HG03558 (cell line): Measurements from ENCODE around the gene FAH.

Experiments
- ATAC-seq: cut with Tn5 transposase; IDR thresholded peaks from one replicate; pipeline ENCODE4 v1.9.1; 2021; ENCODE audit warnings: moderate number of reproducible peaks; ENCODE audit not compliant: unreplicated experiment; ENCODE audit errors: extremely low read depth

FAH gene

DNA sequence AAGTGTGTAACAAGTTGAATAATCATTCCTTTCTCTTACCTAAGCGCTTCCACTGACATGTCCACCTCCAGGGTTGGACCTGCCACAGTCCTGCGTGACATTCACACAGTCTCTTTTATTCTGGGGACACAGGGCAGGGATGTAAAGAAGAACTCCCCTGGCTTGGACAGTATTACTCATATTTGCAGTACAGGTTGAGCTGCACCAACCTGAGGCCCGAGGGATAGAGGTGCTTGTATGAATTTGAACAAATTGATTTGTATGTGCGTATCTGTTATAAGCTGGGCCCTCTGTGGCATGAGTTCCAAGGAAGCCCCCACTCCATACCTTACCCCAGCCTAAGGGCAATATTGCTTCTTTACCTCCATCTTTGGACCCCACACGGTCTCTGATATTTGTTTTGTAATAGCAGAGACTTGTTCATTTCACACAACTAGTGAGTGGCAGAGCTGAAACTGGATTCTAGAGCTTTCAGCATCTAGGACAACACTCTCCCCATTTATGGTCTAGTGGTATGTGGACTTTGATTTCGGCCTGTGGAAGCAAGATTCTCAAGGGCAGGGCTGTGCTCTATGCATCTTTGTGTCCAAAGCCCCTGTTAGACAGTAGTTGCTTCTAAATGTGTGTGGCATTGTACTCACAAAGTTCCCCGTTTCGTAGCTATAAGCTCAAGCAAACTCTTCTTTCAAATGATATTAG is 39.2 kb downstream of the FAH start:
- ATAC-seq, result no peak

GRCh38 chr15:80194186-80194585 is 41.4 kb downstream of the FAH start:
- no peak for ATAC-seq

DNA sequence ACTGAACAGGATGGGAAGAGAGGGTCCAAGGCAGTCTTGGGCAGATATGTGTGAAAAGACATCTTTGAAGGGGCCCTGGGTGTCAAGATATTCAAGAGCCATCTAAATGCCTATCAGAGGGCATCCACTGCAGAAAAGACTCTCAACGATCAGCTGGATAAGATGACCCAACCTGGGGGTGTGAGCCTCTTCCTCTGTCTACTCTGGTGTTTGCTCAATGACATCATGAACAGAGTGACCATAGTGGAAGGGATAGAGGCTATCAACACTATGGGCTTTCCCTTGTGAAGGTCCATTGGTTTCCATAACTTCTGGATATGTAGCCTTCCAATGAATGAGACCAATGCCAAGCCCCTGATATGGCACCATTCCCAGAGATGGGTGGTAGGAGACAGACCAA is 42.1 kb downstream of the FAH start:
- ATAC-seq, result no peak

GRCh38 chr15:80199366-80199765 is 46.6 kb downstream of the FAH start:
- no peak for ATAC-seq

DNA sequence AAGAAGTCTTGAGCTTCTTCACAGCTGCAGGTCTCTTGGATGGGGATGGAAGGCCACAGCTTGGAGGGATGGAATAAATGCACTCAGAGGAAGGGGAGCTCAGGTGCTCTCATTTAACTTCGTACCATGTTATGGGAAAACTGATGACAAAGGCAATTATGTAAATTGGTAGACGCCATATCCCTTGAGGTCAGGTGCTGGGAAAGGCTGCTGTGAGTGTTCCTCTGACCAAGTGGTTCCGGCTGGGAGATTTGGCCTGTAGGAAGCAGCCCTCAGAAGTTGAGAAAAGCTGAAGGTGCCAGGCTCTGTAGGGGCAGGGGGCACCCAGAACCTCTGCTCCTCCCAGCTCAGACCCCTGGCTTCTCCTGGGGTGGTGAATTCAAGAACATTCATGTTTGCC is 47.1 kb downstream of the FAH start:
- ATAC-seq, result no peak

GRCh38 chr15:80201256-80202015 is 48.6 kb downstream of the FAH start:
- no peak for ATAC-seq

DNA sequence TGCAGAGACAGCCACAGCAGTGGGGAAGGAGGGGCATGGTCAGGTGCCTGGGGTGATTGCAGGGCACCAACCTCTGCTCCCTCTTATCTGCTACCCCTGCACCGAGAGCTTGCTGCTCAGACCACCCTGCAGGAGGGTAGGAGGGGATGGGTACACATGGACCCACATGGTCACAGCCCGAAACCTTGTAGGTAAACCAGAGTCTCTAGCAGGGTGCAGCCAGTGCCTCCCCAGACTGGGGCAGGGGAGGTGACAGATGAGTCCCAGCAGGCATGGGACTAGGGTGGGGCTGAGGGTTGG is 49.2 kb downstream of the FAH start:
- ATAC-seq, result no peak

GRCh38 chr15:80202641-80203360 is 50.0 kb downstream of the FAH start:
- ATAC-seq, result no peak

DNA sequence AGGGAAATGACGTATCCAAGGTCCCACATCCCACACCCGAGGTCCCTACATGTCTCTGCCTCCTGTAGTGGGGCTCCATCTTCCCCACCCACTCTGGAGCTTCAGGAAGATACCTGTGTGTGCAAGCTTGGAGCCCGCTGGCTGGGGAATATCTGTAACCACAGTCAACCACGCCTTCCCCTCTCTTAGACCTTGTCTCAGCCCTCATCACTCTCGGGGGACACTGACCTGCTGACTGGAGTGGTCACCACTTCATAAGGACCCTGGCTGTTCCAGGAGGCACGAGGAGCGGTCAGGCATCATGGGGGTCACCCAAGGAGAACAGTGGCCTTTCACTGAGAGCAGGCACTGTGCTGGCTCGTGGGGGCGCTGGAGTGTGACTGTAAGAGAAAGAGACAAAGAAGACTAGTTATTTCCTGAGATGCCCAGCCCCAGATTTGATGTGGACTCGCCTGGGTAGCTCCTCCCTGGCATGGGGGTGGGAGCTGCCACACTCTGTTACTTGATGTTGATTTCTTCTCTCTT is 50.6 kb downstream of the FAH start:
- ATAC-seq, result no peak

DNA sequence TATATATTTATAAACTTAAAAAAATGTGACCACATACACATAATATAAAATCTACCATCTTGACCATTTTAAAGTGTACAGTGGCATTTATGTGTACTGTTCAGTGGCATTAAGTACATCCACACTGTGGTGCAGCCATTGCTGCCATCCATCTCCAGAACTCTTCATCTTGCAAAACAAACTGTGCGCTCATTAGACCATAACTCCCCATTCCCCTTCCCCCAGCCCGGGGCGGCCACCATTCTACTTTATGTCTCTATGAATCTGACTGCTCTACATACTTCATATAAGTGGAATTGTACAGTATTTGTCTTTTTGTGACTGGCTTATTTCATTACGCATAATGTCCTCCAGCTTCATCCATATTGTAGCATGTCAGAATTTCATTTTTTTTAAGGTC is 51.4 kb downstream of the FAH start:
- ATAC-seq, result no peak

- ATAC-seq, result no peak
Observed at GRCh38 chr15:80207887-80208286, 55.1 kb downstream of the FAH start.

GRCh38 chr15:80208758-80209734 is 56.2 kb downstream of the FAH start:
- no peak for ATAC-seq

- no peak for ATAC-seq
Observed at GRCh38 chr15:80210611-80211573, 58.1 kb downstream of the FAH start.

DNA sequence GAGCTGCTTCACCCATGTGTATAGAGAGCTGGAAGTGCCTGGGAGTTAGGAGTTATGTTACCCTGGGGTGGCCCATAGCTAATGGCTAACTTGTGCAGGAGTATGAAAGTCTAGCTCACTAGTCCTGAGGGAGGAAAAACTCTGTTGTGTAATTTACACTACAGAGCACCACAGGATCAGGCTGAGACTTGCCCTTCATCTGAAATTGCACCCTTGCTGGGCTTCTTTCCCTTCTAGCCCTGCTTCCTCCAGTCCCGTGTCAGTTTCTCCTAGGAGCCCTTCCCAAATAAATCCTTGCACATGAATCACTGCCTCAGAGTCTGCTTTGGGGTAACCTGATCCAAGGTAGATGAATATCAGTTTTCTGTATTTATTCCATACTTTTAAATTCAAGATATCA is 59.2 kb downstream of the FAH start:
- ATAC-seq, result no peak

DNA sequence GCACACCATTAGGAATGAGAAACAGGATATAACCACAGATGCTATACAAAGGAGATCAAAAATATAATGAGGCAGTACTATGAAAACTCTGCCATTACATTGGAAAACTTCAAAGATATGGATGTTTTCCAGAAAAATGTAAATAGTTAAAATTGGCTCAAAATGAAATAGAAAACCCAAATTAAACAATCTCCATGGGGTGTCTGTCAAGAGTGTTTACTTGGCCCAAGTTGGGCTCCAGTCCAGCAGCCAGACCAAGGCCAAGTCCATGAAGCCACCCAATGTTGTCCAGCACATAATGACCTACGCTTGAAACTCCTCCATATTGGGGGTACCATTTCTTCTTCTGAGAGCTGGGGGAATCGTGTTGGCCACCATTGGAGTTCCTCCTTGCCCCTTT is 62.1 kb downstream of the FAH start:
- no peak for ATAC-seq

- no peak for ATAC-seq
Observed at GRCh38 chr15:80216141-80216540, 63.3 kb downstream of the FAH start.

- no peak for ATAC-seq
Observed at GRCh38 chr15:80216911-80217310, 64.1 kb downstream of the FAH start.

DNA sequence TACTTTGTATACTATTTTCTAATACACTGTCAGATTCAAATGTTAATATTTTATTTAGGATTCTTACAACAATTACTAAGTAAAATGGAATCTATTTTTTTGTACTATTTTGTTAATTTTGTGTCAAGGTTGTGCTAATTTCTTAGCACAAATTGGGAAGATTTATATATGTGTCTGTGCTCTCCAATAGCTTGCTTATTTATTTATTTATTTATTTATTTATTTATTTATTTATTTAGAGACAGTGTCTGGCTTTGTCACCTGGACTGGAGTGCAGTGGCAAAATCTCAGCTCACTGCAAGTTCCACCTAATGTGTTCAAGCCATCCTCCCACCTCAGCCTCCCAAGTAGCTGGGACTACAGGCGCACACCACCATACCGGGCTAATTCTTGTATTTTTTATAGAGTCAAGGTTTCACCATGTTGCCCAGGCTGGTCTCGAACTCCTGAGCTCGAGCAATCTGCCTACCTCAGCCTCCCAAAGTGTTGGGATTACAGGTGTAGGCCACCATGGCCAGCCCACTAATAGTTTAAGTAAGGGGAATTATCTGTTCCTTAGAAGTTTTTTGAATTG is 64.6 kb downstream of the FAH start:
- ATAC-seq, result no peak

GRCh38 chr15:80219955-80220354 is 67.2 kb downstream of the FAH start:
- no peak for ATAC-seq
